Right ventricle myocardium superior (tissue), 1 donor: Measurements from ENCODE around the gene MAML2. TPM values are rescaled to one million over a fixed set of nuclear protein-coding genes. Genes with fewer than 3 reads are reported as not detected.

Experiments
- ATAC-seq: fragments of 200-7000 bp; cut with Tn5 transposase; one replicate; pipeline ENCODE4 v1.9.1; 2020; ENCODE audit warnings: mild to moderate bottlenecking; ENCODE audit not compliant: poor library complexity
- DNase-seq: peaks from one replicate; pipeline ENCODE4 v3.0.0-alpha.2; 2020
- intact Hi-C: fragments of 100-400 bp; cut with DNase I; formaldehyde crosslinking; loops from one replicate; pipeline ENCODE4 v1.11.2; 2022
- total RNA-seq: library from RNA; stranded (reverse); fragmentation: NEBNext Ultra II Directional; extraction: Animal tissue kit (Norgen Biotek cat#: 25700); gene quantifications from one replicate; pipeline ENCODE4 v1.2.1, GENCODE V29; 2021
- donor health status: DM: no; HTN: yes; CAD: no; lungs with severe emphysema.

The MAML2 gene
- total RNA-seq, 1 donor from 2014 or later, result 4.5 TPM

- intact Hi-C loops, result no loop called here
- DNase-seq (no peak), ATAC-seq (peak; percentile 56)
These were observed 208.4 kb downstream of the MAML2 start for GRCh38 chr11:96134602-96135001.

- intact Hi-C loops, result no loop called here
- no peak for DNase-seq
- no peak for ATAC-seq
These were observed 210.6 kb downstream of the MAML2 start for GRCh38 chr11:96132437-96132836.

- ATAC-seq (no peak), DNase-seq (no peak)
- intact Hi-C loops, result no loop called here
These were observed 212.9 kb downstream of the MAML2 start for GRCh38 chr11:96130061-96130620.

GRCh38 chr11:96127596-96127959, 215.4 kb downstream of the MAML2 start:
- DNase-seq (no peak), ATAC-seq (peak; percentile 59)
- intact Hi-C loops, result no loop called here

GRCh38 chr11:96126917-96127595, 215.9 kb downstream of the MAML2 start:
- no peak for ATAC-seq

GRCh38 chr11:96125400-96125799, 217.6 kb downstream of the MAML2 start:
- DNase-seq (no peak), ATAC-seq (no peak)
- intact Hi-C loops, result no loop called here

More at GRCh38 chr11:96126917-96127595, 215.9 kb downstream of the MAML2 start:
- no peak for DNase-seq
- intact Hi-C loops, result no loop called here

GRCh38 chr11:96124155-96124554, 218.8 kb downstream of the MAML2 start:
- intact Hi-C loops, result no loop called here

GRCh38 chr11:96123301-96123700, 219.7 kb downstream of the MAML2 start:
- intact Hi-C loops, result no loop called here
- no peak for ATAC-seq
- no peak for DNase-seq

More at GRCh38 chr11:96124155-96124554, 218.8 kb downstream of the MAML2 start:
- ATAC-seq, result no peak
- DNase-seq, result no peak

- no peak for ATAC-seq
- intact Hi-C loops, result no loop called here
These were observed 220.4 kb downstream of the MAML2 start for GRCh38 chr11:96122601-96123074.

GRCh38 chr11:96119211-96119610, 223.8 kb downstream of the MAML2 start:
- intact Hi-C loops, result no loop called here
- ATAC-seq, result no peak

More at GRCh38 chr11:96122601-96123074, 220.4 kb downstream of the MAML2 start:
- no peak for DNase-seq

GRCh38 chr11:96116376-96116775, 226.6 kb downstream of the MAML2 start:
- DNase-seq (no peak), ATAC-seq (no peak)
- intact Hi-C loops, result no loop called here

More at GRCh38 chr11:96119211-96119610, 223.8 kb downstream of the MAML2 start:
- DNase-seq, result no peak

- ATAC-seq (no peak), DNase-seq (no peak)
- intact Hi-C loops, result no loop called here
These were observed 228.6 kb downstream of the MAML2 start for GRCh38 chr11:96114178-96115064.

GRCh38 chr11:96113193-96113681, 229.8 kb downstream of the MAML2 start:
- intact Hi-C loops, result no loop called here
- ATAC-seq (peak; percentile 77), DNase-seq (no peak)

- no peak for ATAC-seq
- intact Hi-C loops, result no loop called here
- DNase-seq, result no peak
These were observed 230.5 kb downstream of the MAML2 start for GRCh38 chr11:96112192-96113128.

GRCh38 chr11:96111308-96111707, 231.7 kb downstream of the MAML2 start:
- ATAC-seq (no peak), DNase-seq (no peak)
- intact Hi-C loops, result no loop called here

- DNase-seq (no peak), ATAC-seq (no peak)
- intact Hi-C loops, result no loop called here
These were observed 232.7 kb downstream of the MAML2 start for GRCh38 chr11:96110302-96110701.

GRCh38 chr11:96109331-96110030, 233.5 kb downstream of the MAML2 start:
- no peak for DNase-seq
- intact Hi-C loops, result no loop called here
- no peak for ATAC-seq
